SIG-M5 (cell line): ENCODE measurements around the gene IL6.
"Not testable (repeated sequence)": the region's sequence is repeated elsewhere in the genome, so short reads cannot be mapped to it uniquely, and the experiment has no call there.

Source experiments
- DNase-seq: peaks from one replicate; lab custom pipeline; 2025; lab: John Stamatoyannopoulos, UW

The IL6 gene

GRCh38 chr7:22727714-22728035, 675 bp downstream of the IL6 start:
- no peak for DNase-seq

GRCh38 chr7:22728401-22729029, 1.5 kb downstream of the IL6 start:
- DNase-seq, result no peak

GRCh38 chr7:22729180-22729825, 2.3 kb downstream of the IL6 start:
- no peak for DNase-seq

- DNase-seq, result no peak
Measured at GRCh38 chr7:22730066-22730710, 3.2 kb downstream of the IL6 start.

GRCh38 chr7:22730921-22731654, 4.1 kb downstream of the IL6 start:
- no peak for DNase-seq

- DNase-seq, result no peak
Measured at GRCh38 chr7:22731766-22732165, 4.8 kb downstream of the IL6 start.

GRCh38 chr7:22732556-22733126, 5.6 kb downstream of the IL6 start:
- DNase-seq, result no peak

GRCh38 chr7:22733761-22734160, 6.8 kb downstream of the IL6 start:
- DNase-seq, result no peak

- no peak for DNase-seq
Measured at GRCh38 chr7:22743014-22743413, 16.0 kb downstream of the IL6 start.

GRCh38 chr7:22751341-22751740, 24.3 kb downstream of the IL6 start:
- no peak for DNase-seq

GRCh38 chr7:22757338-22757994, 30.5 kb downstream of the IL6 start:
- DNase-seq, result no peak

- no peak for DNase-seq
Measured at GRCh38 chr7:22758576-22758975, 31.6 kb downstream of the IL6 start.

GRCh38 chr7:22759721-22760120, 32.7 kb downstream of the IL6 start:
- DNase-seq, result no peak

GRCh38 chr7:22762866-22763265, 35.9 kb downstream of the IL6 start:
- no peak for DNase-seq

- DNase-seq, result no peak
Measured at GRCh38 chr7:22765609-22766008, 38.6 kb downstream of the IL6 start.

- no peak for DNase-seq
Measured at GRCh38 chr7:22771194-22771871, 44.3 kb downstream of the IL6 start.

GRCh38 chr7:22771872-22772228, 44.9 kb downstream of the IL6 start:
- no peak for DNase-seq

- DNase-seq, result no peak
Measured at GRCh38 chr7:22772885-22773284, 45.9 kb downstream of the IL6 start.

- no peak for DNase-seq
Measured at GRCh38 chr7:22776964-22777363, 50.0 kb downstream of the IL6 start.

GRCh38 chr7:22779730-22780323, 52.8 kb downstream of the IL6 start:
- DNase-seq, result not testable (repeated sequence)

- no peak for DNase-seq
Measured at GRCh38 chr7:22781230-22781711, 54.3 kb downstream of the IL6 start.
